GM18861 (cell line): ENCODE data around the gene TFEB.

Source experiments
- ATAC-seq: cut with Tn5 transposase; IDR thresholded peaks from one replicate; pipeline ENCODE4 v1.9.1; 2021; ENCODE audit not compliant: unreplicated experiment

Gene TFEB

DNA sequence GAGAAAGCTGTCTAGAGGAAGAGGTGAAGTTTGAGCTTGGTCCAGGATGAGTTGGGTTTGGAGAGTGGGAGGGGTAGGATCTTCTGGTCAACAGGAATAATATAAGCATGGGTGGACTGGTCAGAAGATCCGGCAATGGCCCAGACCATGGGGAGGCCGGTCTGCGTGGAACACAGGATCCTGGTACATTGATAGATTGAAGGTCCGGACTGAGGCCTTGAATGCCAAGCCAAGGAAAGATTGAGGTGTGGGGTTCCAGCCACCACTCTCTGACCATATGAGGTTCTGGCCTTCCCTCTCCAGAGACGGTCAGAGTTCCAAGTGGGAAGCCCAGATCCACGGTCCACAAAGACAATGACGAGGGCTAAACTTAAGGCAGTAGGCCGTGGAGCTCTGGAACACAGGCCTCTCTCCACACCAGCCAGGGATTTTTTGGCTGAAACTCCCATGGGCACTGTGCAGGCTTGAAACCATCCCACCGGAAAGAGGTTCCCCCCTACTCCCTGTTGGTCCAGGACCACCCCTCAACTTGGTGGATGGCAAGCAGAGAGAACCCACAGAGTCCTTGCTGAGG, 94.0 kb downstream of the TFEB start:
- ATAC-seq: no peak

- no peak for ATAC-seq
These were observed 95.0 kb downstream of the TFEB start for GRCh38 chr6:41640426-41640825.

- no peak for ATAC-seq
These were observed 95.5 kb downstream of the TFEB start for GRCh38 chr6:41639809-41640371.

DNA sequence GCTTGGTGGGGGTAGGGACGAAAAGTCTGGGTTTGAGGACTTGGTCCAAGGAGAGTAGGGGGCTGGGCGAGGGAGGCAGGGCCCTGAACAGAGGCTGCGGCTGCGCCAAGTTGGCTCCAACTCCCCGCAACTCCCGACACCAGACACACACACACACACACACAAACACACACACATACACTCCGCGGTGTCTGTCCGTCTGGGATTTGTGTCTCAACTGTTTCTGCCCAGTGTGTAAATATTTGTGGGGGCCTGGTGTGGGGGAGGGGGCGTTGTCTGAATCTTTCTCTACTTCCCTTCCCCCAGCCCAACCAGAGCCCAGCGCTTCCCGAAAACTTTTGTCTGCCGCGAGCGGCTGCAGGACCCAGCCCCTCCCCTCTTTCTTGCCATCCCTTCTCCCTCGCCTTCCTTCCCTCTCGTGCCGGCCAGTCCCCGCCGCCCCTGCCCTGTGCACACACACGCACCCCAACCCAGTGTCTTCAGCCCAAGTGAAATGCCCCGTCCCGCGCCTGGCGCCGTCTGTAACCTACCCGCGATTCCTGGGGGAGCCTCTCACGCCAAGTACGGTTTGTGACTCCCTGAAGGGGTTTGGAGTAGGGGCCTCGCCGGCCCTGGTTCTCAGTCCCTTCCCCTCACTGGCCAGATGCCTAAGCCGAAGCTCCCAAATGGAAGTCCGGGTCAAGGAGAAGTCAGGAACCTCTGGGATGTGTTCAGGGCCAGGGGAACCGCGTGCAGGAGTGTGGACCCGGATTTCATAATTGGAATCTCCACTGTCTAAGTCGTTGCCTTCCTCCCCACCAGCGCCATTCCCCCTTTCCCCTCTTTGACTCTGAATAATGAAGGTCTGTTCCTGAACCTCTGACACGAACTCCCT, 96.2 kb downstream of the TFEB start:
- ATAC-seq: no peak

DNA sequence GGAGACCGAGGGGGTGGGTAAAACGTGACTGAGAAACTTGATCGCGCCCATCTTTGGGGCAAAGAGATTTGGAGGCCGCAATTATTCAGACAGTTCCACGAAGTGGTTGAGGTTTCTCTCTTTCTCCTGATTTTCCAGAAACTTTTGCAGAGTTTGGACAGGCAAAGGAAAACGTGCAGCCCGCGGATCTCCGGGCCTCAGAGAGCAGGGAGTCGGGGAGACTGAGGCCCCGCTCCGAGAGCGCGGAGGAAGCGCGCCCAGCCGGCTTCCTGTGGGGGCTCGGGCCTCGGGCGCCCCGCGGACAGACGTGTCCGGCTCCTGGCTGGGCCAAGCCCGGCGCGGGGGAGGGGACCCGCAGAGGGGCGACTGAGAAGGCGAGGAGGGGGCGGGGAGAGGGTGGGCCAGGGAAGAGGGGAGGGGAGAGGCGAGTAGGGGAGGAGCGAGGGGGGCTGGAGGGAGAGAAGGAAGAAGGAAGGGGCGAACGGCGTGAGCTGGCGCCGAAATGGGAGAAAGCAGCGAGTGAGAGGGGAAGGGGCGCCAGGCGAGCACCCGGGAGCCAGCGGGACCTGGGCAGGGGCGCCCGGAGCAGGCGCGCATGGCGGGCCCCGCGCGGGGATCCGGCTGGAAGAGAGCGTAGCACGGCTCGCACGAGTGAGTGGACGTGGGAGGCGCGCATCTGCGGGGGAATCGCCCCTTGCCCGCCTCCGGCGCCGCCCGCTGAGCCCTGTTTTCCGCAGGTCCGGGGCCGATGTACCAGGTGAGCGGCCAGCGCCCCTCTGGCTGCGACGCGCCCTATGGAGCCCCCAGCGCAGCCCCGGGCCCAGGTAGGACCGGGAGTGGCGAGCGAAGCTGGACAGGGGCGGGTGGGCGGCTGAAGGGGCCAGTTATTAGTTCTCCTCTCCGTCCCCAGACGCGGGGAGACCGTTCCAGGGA, 97.1 kb downstream of the TFEB start, which contains the start of gene MDFI:
MDFI (plus strand) TSS at position 467 of the 933 bp plus-strand sequence; CDS start at position 749, 282 bp downstream.
- no peak for ATAC-seq

- no peak for ATAC-seq
These were observed 98.0 kb downstream of the TFEB start for GRCh38 chr6:41637194-41638001.

GRCh38 chr6:41636833-41637193, 98.6 kb downstream of the TFEB start:
- no peak for ATAC-seq

GRCh38 chr6:41635365-41635764, 100.0 kb downstream of the TFEB start:
- no peak for ATAC-seq

DNA sequence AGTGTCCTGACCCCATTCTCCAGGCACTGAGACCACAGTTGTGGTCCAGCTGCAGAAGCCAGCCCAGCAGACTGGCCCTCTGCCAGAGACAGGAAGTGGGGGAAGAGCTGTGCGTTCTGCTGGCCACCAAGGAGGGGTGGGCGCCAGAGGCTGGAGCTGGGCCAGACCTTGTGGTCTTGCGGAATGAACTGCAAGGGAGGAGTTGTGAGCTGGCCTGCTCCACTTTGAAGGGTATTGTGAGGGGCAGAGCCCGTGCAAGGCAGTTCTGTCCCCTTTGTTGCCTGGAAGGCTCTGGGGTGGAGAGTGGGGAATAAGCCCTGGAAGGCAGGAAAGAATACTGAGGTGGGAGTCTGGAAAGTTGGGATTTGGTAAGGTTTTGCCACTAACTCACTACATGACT, 100.8 kb downstream of the TFEB start:
- no peak for ATAC-seq
